Activated CD8-positive, alpha-beta T cell treated with anti-CD3 and anti-CD28 coated beads for 36 hours (primary cell): Measurements from ENCODE around the gene GRID1. TPM values are rescaled to one million over a fixed set of nuclear protein-coding genes. Genes with fewer than 3 reads are reported as not detected.

ENCODE experiments used
- ATAC-seq: fragments of 200-7000 bp; cut with Tn5 transposase; one replicate; pipeline ENCODE4 v1.10.0; 2021; ENCODE audit warnings: mild to moderate bottlenecking, moderate library complexity
- CTCF ChIA-PET: fragments of 350-600 bp; sonication (Branson Sonifier 250); formaldehyde crosslinking; loops from one replicate; lab custom pipeline; 2021; ENCODE audit warnings: antibody characterized with exemption; lab: Charles Lee
- POLR2A ChIA-PET: fragments of 350-600 bp; sonication (Branson Sonifier 250); formaldehyde crosslinking; loops from one replicate; lab custom pipeline; 2021; ENCODE audit warnings: antibody characterized with exemption; lab: Charles Lee
- DNase-seq: peaks from one replicate; pipeline ENCODE4 v3.0.0-alpha.2; 2020
- H3K27ac Mint-ChIP-seq: one replicate; pipeline ENCODE4 v1.8.0; 2021; ENCODE audit warnings: mild to moderate bottlenecking, mixed read lengths
- H3K27me3 Mint-ChIP-seq: one replicate; pipeline ENCODE4 v1.8.0; 2021; ENCODE audit warnings: mixed read lengths
- H3K36me3 Mint-ChIP-seq: one replicate; pipeline ENCODE4 v1.8.0; 2021; ENCODE audit warnings: low read depth, mixed read lengths
- H3K4me1 Mint-ChIP-seq: one replicate; pipeline ENCODE4 v1.8.0; 2021; ENCODE audit warnings: low read depth, mixed read lengths
- H3K4me3 Mint-ChIP-seq: one replicate; pipeline ENCODE4 v1.8.0; 2021; ENCODE audit warnings: mild to moderate bottlenecking, moderate library complexity, mixed read lengths
- H3K9me3 Mint-ChIP-seq: one replicate; pipeline ENCODE4 v1.8.0; 2021; ENCODE audit warnings: mixed read lengths
- CTCF ChIP-seq: fragments of 200-600 bp; IDR thresholded peaks from one replicate; pipeline ENCODE4 v1.8.0; 2022; ENCODE audit warnings: antibody characterized with exemption, mild to moderate bottlenecking
- intact Hi-C: fragments of 100-400 bp; cut with micrococcal nuclease; formaldehyde crosslinking; loops from one replicate; pipeline ENCODE4 v1.10.0; 2022
- total RNA-seq, 2 experiments: library from RNA; stranded (reverse); gene quantifications; one replicate each; pipeline ENCODE4 v1.2.3, GENCODE V29; 2021

GRID1 gene
- total RNA-seq, 2 experiments from 2014 or later: not detected

GRCh38 chr10:86248062-86248461 lies 118.5 kb downstream of the GRID1 start:
- H3K4me1 Mint-ChIP-seq: no peaks in the 10 kb centered on the region
- no peak overlapping the region for H3K4me3 Mint-ChIP-seq
- ChIA-PET POLR2A (no interaction called here), CTCF (interaction anchor here (1.5 kb wide), 1 partner anchor 17 kb away, joined by 3 read pairs; no protein-coding TSS in a partner anchor)
- no peak for TF ChIP-seq CTCF
- no peaks in the 10 kb centered on the region for H3K36me3 Mint-ChIP-seq
- no peak overlapping the region for H3K27ac Mint-ChIP-seq
- DNase-seq: no peak
- ATAC-seq: no peak
- H3K9me3 Mint-ChIP-seq: peaks cover 6% of the 10 kb centered on the region
- H3K27me3 Mint-ChIP-seq: no peaks in the 10 kb centered on the region
- intact Hi-C loops: no loop called here

GRCh38 chr10:86247588-86247987 lies 119.0 kb downstream of the GRID1 start:
- Mint-ChIP-seq H3K9me3 (peaks cover 6% of the 10 kb centered on the region), H3K27ac (no peak overlapping the region), H3K36me3 (no peaks in the 10 kb centered on the region), H3K4me1 (no peaks in the 10 kb centered on the region), H3K4me3 (no peak overlapping the region), H3K27me3 (no peaks in the 10 kb centered on the region)
- CTCF ChIA-PET: interaction anchor here (1.5 kb wide), 1 partner anchor 17 kb away, joined by 3 read pairs; no protein-coding TSS in a partner anchor
- no peak for TF ChIP-seq CTCF
- no peak for ATAC-seq
- POLR2A ChIA-PET: no interaction called here
- intact Hi-C loops: no loop called here
- no peak for DNase-seq

GRCh38 chr10:86247073-86247472 lies 119.5 kb downstream of the GRID1 start:
- Mint-ChIP-seq H3K4me1 (no peaks in the 10 kb centered on the region), H3K36me3 (no peaks in the 10 kb centered on the region), H3K4me3 (no peak overlapping the region), H3K27me3 (no peaks in the 10 kb centered on the region), H3K9me3 (peaks cover 6% of the 10 kb centered on the region), H3K27ac (no peak overlapping the region)
- POLR2A ChIA-PET: no interaction called here
- TF ChIP-seq CTCF: no peak
- DNase-seq (no peak), ATAC-seq (no peak)
- intact Hi-C loops: no loop called here
- CTCF ChIA-PET: no interaction called here

GRCh38 chr10:86246279-86246940 lies 120.2 kb downstream of the GRID1 start:
- ChIA-PET CTCF (no interaction called here), POLR2A (no interaction called here)
- peaks cover 6% of the 10 kb centered on the region for H3K9me3 Mint-ChIP-seq
- H3K27ac Mint-ChIP-seq: no peak overlapping the region
- no peaks in the 10 kb centered on the region for H3K36me3 Mint-ChIP-seq
- DNase-seq: no peak
- no peaks in the 10 kb centered on the region for H3K27me3 Mint-ChIP-seq
- intact Hi-C loops: no loop called here
- ATAC-seq: no peak
- H3K4me3 Mint-ChIP-seq: no peak overlapping the region
- H3K4me1 Mint-ChIP-seq: no peaks in the 10 kb centered on the region
- no peak for TF ChIP-seq CTCF

GRCh38 chr10:86245015-86245394 lies 121.6 kb downstream of the GRID1 start:
- Mint-ChIP-seq H3K9me3 (peaks cover 2% of the 10 kb centered on the region), H3K27me3 (no peaks in the 10 kb centered on the region), H3K4me1 (no peaks in the 10 kb centered on the region), H3K36me3 (no peaks in the 10 kb centered on the region), H3K27ac (no peak overlapping the region), H3K4me3 (no peak overlapping the region)
- ATAC-seq (no peak), DNase-seq (no peak)
- CTCF ChIA-PET: no interaction called here
- TF ChIP-seq CTCF: no peak
- intact Hi-C loops: no loop called here
- POLR2A ChIA-PET: no interaction called here
